RWPE2 (cell line): ENCODE results near the gene RLN1.

ENCODE experiments used
- ATAC-seq: fragments of 200-7000 bp; cut with Tn5 transposase; 3 replicates; pipeline ENCODE4 v1.9.1; 2021; ENCODE audit warnings: low read depth
- DNase-seq: peaks from one replicate; pipeline ENCODE4 v3.0.0-alpha.2; 2020; ENCODE audit warnings: low spot score
- H3K27ac ChIP-seq: fragments of 450-650 bp; 2 replicates; pipeline ENCODE4 v1.5.1; 2017; ENCODE audit warnings: mild to moderate bottlenecking; ENCODE audit not compliant: poor library complexity, severe bottlenecking
- H3K27me3 ChIP-seq: fragments of 250-450 bp; sonication (Bioruptor Pico); 2 replicates; pipeline ENCODE4 v1.5.1; 2021; ENCODE audit warnings: mild to moderate bottlenecking, moderate library complexity; ENCODE audit not compliant: insufficient read depth, poor library complexity, severe bottlenecking
- H3K36me3 ChIP-seq: fragments of 250-450 bp; sonication (Bioruptor Pico); 2 replicates; pipeline ENCODE4 v1.5.1; 2020; ENCODE audit warnings: low read depth, mild to moderate bottlenecking, moderate library complexity
- H3K4me1 ChIP-seq: fragments of 250-450 bp; sonication (Bioruptor Pico); 2 replicates; pipeline ENCODE4 v1.5.1; 2021; ENCODE audit warnings: mild to moderate bottlenecking, moderate library complexity; ENCODE audit not compliant: insufficient read depth, poor library complexity, severe bottlenecking
- H3K4me3 ChIP-seq: fragments of 250-450 bp; sonication (Bioruptor Pico); 2 replicates; pipeline ENCODE4 v1.5.1; 2021; ENCODE audit warnings: mild to moderate bottlenecking, moderate library complexity; ENCODE audit not compliant: severe bottlenecking
- H3K9me3 ChIP-seq: fragments of 250-450 bp; sonication (Bioruptor Pico); 2 replicates; pipeline ENCODE4 v1.5.1; 2021; ENCODE audit warnings: mild to moderate bottlenecking, moderate library complexity; ENCODE audit not compliant: severe bottlenecking
- TF ChIP-seq, protein P1 (sequence below): fragments of 450-650 bp; IDR thresholded peaks from one replicate; pipeline ENCODE4 v1.5.1; 2017; ENCODE audit warnings: mild to moderate bottlenecking, moderate library complexity; ENCODE audit not compliant: poor library complexity, severe bottlenecking

RLN1 gene

DNA sequence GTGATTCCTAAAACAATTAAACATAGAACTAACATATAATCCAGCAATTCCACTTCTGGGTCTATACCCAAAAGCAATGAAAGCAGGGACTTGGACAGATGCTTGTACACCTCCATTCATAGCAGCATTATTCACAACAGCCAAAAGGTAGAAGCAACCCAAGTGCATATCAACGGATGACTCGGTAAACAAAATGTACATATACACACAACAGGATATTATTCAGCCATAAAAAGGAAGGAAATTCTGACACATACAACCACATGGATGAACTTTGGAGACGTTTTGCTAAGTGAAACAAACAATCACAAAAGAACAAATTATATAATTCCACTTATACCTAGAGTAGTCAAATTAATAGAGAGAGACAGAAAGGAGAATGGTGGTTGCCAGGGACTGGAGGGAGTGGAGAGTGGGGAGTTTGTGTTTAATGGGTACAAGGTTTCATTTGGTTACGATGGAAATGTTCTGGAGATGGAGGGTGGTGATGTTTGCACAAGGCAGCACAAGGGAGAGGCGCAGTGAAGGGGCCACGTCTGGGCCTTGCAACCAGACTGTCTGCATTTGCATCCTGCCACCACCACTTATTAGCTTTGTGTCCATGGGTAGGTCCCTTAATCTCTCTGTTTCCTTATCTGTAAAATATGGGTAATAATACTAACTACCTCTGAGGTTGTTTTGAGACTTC, 36.3 kb upstream of the RLN1 start:
- TF ChIP-seq, protein P1, sequence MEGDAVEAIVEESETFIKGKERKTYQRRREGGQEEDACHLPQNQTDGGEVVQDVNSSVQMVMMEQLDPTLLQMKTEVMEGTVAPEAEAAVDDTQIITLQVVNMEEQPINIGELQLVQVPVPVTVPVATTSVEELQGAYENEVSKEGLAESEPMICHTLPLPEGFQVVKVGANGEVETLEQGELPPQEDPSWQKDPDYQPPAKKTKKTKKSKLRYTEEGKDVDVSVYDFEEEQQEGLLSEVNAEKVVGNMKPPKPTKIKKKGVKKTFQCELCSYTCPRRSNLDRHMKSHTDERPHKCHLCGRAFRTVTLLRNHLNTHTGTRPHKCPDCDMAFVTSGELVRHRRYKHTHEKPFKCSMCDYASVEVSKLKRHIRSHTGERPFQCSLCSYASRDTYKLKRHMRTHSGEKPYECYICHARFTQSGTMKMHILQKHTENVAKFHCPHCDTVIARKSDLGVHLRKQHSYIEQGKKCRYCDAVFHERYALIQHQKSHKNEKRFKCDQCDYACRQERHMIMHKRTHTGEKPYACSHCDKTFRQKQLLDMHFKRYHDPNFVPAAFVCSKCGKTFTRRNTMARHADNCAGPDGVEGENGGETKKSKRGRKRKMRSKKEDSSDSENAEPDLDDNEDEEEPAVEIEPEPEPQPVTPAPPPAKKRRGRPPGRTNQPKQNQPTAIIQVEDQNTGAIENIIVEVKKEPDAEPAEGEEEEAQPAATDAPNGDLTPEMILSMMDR, result no peak
- ATAC-seq, result no peak
- H3K36me3 ChIP-seq, result no peaks in the 10 kb centered on the region

DNA sequence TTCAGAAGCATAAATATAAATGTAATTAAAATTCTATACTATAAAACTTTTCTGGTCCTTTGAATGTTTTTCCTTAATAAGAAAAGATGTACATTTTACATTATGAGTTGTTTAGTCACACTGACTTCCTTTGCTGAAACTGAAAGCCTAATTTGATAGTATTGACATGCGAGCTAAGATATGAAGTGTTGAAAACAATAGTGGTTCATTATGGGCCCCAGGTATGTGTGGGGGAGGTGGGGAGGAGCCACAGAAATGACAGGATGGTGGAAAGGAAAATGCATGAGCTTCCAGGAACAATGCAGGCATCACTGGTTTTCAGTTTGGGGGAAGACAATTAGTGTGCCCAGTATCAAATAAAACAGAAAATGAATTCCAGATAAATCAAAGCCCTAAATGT, 35.4 kb upstream of the RLN1 start:
- H3K27ac ChIP-seq, result no peak overlapping the region
- TF ChIP-seq, protein P1, result no peak
- H3K9me3 ChIP-seq, result no peaks in the 10 kb centered on the region
- DNase-seq (no peak), ATAC-seq (no peak)
- H3K36me3 ChIP-seq, result no peaks in the 10 kb centered on the region
- no peaks in the 10 kb centered on the region for H3K27me3 ChIP-seq
- H3K4me1 ChIP-seq, result peaks cover 6% of the 10 kb centered on the region
- H3K4me3 ChIP-seq, result no peak overlapping the region

More for the DNA sequence above, 36.3 kb upstream of the RLN1 start:
- no peak for DNase-seq
- H3K27ac ChIP-seq, result no peak overlapping the region
- no peaks in the 10 kb centered on the region for H3K9me3 ChIP-seq
- H3K4me1 ChIP-seq, result peaks cover 6% of the 10 kb centered on the region
- no peak overlapping the region for H3K4me3 ChIP-seq
- no peaks in the 10 kb centered on the region for H3K27me3 ChIP-seq

DNA sequence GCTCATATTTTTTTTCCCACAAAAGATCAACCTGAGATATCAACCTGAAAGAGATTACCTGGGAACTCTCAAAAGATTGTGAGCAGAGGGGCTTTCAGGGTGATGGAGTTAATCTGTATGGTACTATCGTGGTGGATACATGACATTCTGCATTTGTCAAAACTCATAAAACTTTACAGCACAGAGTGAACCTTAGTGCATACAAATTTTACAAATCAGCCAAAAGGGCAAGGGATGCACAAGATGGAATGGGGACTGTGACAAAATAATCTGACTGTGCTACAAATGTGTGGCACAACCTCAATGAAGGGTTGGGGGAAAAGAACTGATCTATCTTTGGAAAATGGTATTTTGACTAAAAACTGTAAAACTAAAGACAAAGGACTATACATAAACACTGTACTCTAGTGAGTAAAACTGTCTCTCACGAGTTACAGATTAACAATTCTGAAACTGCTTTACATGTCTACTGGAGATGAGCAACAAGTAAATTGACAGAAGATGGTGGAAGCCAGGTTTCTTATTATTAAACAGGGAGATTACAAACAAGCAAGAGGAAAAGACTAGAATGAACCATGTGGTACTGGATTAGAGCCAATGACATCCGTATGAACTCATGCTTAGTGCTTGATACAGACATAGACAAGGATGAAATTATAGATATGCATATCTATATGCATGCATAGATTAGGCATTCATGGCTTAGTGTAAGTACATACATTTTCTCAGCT, 24.8 kb upstream of the RLN1 start:
- TF ChIP-seq, protein P1, result no peak
- Histone ChIP-seq H3K36me3 (no peaks in the 10 kb centered on the region), H3K4me1 (no peaks in the 10 kb centered on the region), H3K4me3 (no peak overlapping the region), H3K9me3 (no peaks in the 10 kb centered on the region), H3K27ac (no peak overlapping the region), H3K27me3 (no peaks in the 10 kb centered on the region)
- no peak for ATAC-seq
- DNase-seq, result no peak

DNA sequence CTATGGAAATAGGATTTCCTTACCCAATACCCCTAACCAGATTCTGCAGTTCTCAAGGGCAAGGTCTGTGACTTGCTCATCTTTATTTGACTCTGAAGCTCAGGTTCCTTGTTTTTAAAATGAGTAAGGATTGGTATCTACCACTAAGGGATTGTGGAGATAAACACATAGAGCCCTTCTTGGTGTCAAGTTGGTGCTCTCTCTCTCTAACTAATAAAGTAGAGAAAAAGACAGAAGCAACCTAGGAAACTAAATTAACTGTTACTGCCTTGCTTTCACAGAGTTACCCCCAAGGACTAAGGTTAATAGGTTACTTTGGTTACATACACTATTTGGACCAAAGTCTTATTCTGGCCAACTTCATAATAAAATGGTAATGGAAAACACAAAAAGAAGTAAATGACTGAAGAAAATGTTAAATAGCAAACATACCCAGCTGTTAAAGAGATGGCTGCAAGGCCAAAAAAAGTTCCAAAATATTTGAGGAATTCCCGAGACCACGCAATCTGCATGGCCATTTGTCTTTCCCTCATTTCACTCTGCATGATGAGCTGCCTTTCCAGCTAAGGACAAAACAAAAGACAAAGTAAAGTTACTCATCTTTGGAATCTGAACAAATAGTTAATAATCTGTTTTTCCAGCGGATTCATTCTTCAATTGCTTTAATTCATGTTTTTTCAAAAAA, 21.8 kb upstream of the RLN1 start:
- Histone ChIP-seq H3K27me3 (no peaks in the 10 kb centered on the region), H3K27ac (no peak overlapping the region), H3K4me1 (no peaks in the 10 kb centered on the region), H3K9me3 (no peaks in the 10 kb centered on the region), H3K4me3 (no peak overlapping the region), H3K36me3 (no peaks in the 10 kb centered on the region)
- DNase-seq (no peak), ATAC-seq (no peak)
- TF ChIP-seq, protein P1, result no peak
